GM19467 (cell line): ENCODE results near the gene STAM.

Experiments used
- ATAC-seq: cut with Tn5 transposase; IDR thresholded peaks from one replicate; pipeline ENCODE4 v1.9.1; 2021; ENCODE audit warnings: mild to moderate bottlenecking, moderate library complexity; ENCODE audit not compliant: unreplicated experiment

STAM gene

DNA sequence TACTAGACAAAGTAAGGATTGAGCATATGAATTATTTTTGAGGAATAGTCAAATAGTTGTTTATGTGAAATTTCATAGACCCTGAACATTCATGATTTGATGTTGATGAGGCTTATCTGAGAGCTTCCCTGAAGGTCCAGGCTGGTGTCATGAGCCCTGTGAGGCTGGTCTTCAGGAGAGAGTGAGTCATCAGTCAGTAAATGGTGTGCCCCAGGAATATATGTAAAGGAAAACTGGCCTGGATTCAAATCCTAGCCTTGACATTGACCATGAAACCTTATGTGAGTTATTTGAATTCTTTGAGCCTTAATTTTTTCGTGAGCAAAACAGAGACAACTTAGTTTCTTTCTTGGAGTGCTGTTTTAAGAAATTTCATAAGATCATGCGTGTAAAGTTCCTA lies 114.2 kb downstream of the STAM start:
- no peak for ATAC-seq

DNA sequence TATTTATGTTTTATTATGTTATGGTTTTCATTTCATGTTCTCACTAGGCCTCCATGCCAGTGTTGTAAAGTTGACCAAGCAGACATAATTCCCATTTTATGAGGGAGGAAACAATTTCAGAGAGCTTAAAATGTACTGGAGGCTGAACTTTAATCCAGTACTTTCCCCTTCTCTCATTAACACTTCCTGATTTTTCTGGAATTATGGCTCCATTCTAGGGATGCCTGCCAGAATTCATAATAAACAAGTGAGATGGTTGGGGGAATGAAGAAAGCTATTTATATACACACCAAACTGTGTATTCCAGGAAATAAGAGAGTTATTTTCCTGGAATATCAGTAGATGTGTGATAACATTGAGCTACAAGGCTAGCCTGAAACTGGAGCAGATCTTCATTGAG lies 114.9 kb downstream of the STAM start:
- ATAC-seq: no peak

- no peak for ATAC-seq
These were observed 120.2 kb downstream of the STAM start for GRCh38 chr10:17764142-17764541.

DNA sequence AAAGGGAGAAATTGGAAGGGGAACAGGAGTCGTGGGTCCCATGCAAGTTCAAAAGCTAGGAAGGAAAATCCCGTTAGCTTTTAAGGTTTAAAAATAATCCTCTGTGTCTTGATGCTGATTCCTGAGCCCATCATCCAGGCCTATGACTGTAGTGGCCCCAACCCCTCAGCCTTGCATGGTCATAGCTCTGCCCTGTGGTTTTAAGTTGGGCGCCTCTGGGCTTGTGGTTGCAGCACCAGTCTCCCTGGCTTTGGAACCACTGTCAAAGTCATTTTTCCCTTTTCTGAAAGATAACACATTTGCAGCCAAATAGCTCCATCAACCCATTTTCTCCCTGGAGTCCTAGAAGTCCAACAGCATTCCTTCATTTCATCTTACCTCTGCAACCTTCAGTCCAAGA lies 121.7 kb downstream of the STAM start:
- no peak for ATAC-seq
